Astrocyte (in vitro differentiated cells and primary cell): ENCODE measurements around the gene ADAMTS17.

ENCODE experiments used
- EZH2 ChIP-seq: IDR thresholded peaks from 2 replicates; pipeline ENCODE4 v1.6.1; 2012; ENCODE audit warnings: mild to moderate bottlenecking, low read length, inconsistent platforms; ENCODE audit not compliant: insufficient read depth
- TF ChIP-seq, protein P1 (sequence below): IDR thresholded peaks from 2 replicates; pipeline ENCODE4 v1.5.1; 2011; ENCODE audit warnings: low read depth, mild to moderate bottlenecking, inconsistent platforms, low read length, moderate library complexity; ENCODE audit not compliant: insufficient read depth

DNA sequence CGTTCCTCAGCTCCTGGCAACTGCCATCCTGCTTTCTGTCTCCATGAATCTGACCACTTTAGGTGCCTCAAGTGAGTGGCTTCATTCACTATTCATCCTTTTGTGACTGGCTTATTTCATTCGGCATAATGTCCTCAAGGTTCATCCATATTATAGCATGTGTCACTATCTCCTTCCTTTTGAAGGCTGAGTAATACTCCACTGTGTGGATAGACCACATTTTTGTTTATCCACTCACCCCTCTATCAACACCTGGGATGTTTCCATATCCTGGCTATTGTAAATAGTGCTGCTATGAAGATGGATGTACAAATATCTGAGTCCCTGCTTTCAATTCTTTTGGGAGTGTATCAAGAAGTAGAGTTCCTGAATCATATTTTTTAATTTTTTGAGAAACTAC lies 98.8 kb downstream of the ADAMTS17 start:
- TF ChIP-seq, protein P1, sequence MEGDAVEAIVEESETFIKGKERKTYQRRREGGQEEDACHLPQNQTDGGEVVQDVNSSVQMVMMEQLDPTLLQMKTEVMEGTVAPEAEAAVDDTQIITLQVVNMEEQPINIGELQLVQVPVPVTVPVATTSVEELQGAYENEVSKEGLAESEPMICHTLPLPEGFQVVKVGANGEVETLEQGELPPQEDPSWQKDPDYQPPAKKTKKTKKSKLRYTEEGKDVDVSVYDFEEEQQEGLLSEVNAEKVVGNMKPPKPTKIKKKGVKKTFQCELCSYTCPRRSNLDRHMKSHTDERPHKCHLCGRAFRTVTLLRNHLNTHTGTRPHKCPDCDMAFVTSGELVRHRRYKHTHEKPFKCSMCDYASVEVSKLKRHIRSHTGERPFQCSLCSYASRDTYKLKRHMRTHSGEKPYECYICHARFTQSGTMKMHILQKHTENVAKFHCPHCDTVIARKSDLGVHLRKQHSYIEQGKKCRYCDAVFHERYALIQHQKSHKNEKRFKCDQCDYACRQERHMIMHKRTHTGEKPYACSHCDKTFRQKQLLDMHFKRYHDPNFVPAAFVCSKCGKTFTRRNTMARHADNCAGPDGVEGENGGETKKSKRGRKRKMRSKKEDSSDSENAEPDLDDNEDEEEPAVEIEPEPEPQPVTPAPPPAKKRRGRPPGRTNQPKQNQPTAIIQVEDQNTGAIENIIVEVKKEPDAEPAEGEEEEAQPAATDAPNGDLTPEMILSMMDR: no peak
- TF ChIP-seq EZH2: no peak
